HS-5 (cell line): ENCODE results near the gene STIP1.
"Not testable (repeated sequence)": the region's sequence is repeated elsewhere in the genome, so short reads cannot be mapped to it uniquely, and the experiment has no call there.

Source experiments
- DNase-seq: peaks from one replicate; pipeline ENCODE4 v3.0.0-alpha.2; 2012; ENCODE audit warnings: low read depth

STIP1 gene

GRCh38 chr11:64157631-64158394 is 28.2 kb upstream of the STIP1 start:
- DNase-seq = no peak

- no peak for DNase-seq
Observed at GRCh38 chr11:64161037-64161436, 24.9 kb upstream of the STIP1 start.

GRCh38 chr11:64162769-64163168 is 23.2 kb upstream of the STIP1 start:
- DNase-seq = not testable (repeated sequence)

GRCh38 chr11:64163951-64164350 is 22.0 kb upstream of the STIP1 start:
- no peak for DNase-seq

GRCh38 chr11:64164392-64165312 is 21.3 kb upstream of the STIP1 start:
- DNase-seq = no peak

- DNase-seq = no peak
Observed at GRCh38 chr11:64165481-64165841, 20.5 kb upstream of the STIP1 start.

- peak; percentile 53 for DNase-seq
Observed at GRCh38 chr11:64165842-64166635, 19.9 kb upstream of the STIP1 start, which contains the start of gene MACROD1. Gene MACROD1, minus strand, starts transcription at chr11:64166113. Its CDS starts 119 bp downstream, at chr11:64165994.

GRCh38 chr11:64170419-64170818 is 15.6 kb upstream of the STIP1 start:
- no peak for DNase-seq

- no peak for DNase-seq
Observed at GRCh38 chr11:64173616-64174355, 12.2 kb upstream of the STIP1 start.

GRCh38 chr11:64176751-64177150 is 9.2 kb upstream of the STIP1 start:
- no peak for DNase-seq

GRCh38 chr11:64178203-64178602 is 7.8 kb upstream of the STIP1 start:
- DNase-seq = no peak

GRCh38 chr11:64178951-64179639 is 6.9 kb upstream of the STIP1 start:
- no peak for DNase-seq

- no peak for DNase-seq
Observed at GRCh38 chr11:64180891-64181290, 5.1 kb upstream of the STIP1 start.

GRCh38 chr11:64181506-64182411 is 4.2 kb upstream of the STIP1 start:
- DNase-seq = peak; percentile 60

- no peak for DNase-seq
Observed at GRCh38 chr11:64183890-64184289, 2.1 kb upstream of the STIP1 start.

- peak; percentile 59 for DNase-seq
Observed at GRCh38 chr11:64185175-64185692, 737 bp upstream of the STIP1 start.

- no peak for DNase-seq
Observed at GRCh38 chr11:64186492-64187165, 658 bp downstream of the STIP1 start.

GRCh38 chr11:64192434-64192833 is 6.5 kb downstream of the STIP1 start:
- DNase-seq = no peak

GRCh38 chr11:64196626-64197025 is 10.7 kb downstream of the STIP1 start:
- DNase-seq = no peak
